Measurements from ENCODE around the gene LGR4.
A peak's percentile ranks its signal among the peaks of the same experiment; 100 is the strongest.

Gene LGR4

GRCh38 chr11:27482793-27483192, 10.2 kb upstream of the LGR4 start:
- no peak for DNase-seq

GRCh38 chr11:27481992-27482391, 9.4 kb upstream of the LGR4 start:
- no peak for DNase-seq

DNA sequence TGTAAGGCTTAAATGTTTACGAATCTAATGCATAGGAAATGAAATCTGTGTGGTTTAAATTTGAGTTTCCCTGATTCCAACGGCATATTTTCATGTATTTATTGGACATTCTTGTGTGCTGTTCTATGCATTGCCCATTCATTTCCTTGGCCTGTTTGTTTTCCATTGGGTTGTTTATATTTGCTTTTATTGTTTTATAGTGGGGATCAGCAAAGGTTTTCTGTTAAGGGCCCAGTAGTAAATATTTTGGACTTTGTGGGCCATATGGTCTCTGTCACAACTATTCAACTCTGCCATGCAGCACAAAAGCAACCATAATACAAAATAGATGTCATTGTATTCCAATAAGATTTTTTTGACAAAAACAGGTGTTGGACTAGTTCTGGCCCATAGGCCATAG, 5.2 kb upstream of the LGR4 start:
- DNase-seq: no peak

- DNase-seq: no peak
Observed at GRCh38 chr11:27477243-27477642, 4.7 kb upstream of the LGR4 start.

DNA sequence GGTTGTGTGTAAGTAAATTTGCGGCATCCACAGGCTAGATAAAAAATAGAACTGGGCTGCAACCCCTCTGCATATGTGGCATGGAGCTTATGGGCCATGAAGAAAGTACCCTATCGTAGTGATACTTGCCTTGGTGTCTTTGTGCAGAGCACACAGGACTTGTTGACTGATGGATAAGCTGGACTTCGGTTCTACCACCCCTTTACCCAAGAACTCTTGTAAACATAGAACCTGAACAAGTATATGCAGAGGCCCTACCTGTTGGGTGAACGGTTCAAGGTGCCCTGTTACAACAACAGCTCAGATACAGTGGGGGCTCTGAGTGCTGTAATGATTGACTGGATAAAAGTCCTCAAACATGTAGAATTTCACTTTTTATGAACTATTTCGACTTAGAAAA, 3.0 kb upstream of the LGR4 start:
- DNase-seq: no peak

DNA sequence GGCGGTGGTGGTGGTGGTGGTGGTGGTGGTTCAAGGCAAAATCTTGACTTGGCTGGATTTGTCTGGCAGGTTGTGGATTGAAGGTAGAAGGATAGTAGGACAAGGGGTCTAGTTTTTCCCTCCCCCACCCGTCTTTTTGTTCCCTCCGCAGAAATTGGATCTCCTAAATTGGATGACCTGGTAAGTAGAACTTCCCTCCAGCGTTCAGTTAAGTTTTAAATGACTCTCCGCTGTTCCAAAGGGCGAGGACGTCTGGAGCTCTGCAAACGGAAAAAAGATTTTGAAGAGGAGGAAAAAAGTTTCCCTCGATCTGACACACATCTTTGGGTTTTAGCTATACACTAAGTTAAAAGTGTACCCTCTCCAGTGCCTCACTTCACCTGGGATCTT, 422 bp upstream of the LGR4 start:
- DNase-seq: no peak

DNA sequence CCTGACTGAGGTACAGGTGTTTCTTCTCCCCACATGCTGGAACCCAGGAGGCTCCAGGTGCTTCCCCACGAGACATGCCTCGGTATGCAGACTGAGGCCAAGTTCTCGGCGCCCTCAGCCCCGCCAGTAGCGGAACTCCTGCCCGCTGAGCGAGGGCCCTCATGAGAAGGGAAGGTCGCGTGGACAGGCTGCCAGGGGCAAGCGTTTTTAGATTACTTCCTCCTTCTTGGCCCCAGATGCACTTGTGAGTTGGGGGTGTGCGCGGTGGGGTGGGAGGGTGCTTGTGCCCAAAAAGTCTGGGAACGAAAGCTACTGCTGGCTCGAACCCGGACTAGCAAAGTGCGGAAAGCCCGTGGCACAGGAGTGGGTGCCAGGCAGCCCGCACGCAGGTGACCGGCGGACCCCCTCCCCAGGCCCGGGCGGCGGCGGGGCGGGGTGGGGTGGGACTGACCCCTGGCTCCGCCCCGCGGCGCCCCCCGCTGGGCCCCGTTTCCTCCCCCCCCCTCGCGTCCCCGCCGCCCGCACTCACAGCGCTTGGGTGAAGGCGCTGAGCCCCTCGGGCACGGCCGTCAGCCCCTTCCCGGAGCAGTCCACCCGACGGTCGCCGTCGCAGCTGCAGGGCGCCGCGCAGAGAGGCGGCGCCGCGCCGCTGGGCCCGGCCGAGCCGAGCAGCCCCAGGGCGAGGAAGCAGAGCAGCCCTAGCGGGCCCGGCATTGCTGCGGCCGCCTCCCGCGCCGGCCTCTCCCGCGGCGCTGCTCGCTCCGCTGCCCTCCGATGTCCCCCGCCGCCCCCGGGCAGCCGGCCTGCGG, 797 bp downstream of the LGR4 start:
- peak; percentile 81 for DNase-seq

- DNase-seq: peak; percentile 75
Observed at GRCh38 chr11:27470826-27471588, 1.6 kb downstream of the LGR4 start.

DNA sequence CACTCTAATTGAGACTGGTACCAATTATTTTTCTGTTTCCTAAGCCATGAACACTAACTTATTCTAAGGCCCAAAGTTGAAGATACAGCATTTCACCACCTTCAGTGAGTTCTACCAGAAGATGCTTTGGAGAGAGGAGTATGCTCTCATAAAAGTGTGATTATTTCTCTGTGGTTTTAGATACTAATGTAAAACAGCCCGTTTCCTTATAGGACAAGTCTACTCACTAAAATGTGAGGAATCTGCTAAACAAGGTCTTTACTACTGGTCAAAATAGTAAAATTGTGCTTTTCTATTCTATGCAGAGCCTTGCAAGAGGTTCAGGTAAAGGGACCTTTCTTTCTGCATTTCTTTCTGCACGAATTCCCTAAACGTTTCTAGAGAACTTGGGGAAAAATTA, 2.4 kb downstream of the LGR4 start:
- DNase-seq: peak; percentile 58

DNA sequence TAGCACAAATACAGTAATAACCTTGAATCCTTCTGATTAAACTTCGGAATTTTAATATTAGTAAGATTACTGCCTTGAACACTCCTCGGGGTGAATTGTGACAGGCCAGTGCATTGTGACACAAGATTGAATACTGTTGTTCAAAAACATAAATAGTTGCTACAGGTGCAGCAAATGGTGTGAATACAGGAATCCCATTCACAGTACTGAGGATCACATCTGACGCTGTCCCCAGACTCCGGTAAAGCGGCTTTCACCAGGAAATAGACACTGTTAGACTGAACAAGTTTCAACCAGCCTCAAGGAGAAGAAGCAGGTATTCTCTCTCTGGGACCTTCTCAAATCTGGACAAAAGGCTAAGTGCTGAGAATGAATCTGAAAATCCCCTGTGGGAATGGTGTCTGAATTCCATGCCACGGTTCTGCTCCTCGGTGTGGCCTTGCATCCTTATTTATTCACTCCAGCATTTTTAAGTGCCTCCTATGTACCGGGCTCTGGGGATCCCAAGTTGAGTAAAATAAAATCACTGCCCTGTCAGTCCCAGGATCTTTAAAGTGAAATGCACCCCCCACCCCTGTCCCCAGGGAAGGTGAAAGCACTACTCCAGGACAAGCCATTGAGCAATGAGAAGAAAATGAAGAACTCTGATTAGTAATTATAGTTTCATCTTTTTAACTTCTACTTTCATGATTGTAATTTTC, 3.4 kb downstream of the LGR4 start:
- peak; percentile 74 for DNase-seq

DNA sequence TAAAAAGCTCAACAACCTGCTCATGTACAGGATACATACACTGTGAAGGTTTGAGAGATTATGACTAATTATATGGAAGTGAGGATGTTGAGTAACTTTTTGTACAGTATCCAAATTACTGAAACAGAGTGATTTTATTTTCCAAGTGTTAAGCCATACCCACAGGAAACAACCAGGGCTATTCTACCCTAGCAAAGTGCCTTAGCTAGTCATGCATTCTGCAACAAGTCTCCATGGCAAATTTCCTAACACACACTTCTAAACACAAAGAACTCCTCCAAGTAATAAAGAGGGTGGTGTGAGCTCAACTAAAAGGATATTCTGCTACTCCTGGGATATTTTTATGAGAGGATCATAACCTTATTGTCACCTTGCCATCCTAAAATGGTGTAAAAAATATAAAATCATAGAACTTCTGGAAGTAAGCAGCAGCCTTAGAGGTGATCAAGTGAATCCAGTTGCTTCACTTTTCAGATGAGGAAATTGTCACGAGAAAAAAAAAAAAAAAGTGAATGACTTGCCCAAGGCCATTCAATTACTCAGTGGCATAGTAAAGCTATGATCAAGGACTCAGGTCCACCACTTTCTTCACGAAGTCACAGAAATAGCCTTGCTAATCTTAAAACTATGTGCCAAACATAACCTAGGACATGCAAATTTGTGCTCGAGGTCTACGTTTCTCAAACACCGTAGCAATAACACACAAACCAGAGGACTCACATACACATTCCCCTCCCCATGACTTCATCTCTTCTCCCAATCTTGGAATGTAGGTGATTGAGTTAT, 4.2 kb downstream of the LGR4 start:
- peak; percentile 58 for DNase-seq

- no peak for DNase-seq
Observed at GRCh38 chr11:27467181-27467913, 5.2 kb downstream of the LGR4 start.

DNA sequence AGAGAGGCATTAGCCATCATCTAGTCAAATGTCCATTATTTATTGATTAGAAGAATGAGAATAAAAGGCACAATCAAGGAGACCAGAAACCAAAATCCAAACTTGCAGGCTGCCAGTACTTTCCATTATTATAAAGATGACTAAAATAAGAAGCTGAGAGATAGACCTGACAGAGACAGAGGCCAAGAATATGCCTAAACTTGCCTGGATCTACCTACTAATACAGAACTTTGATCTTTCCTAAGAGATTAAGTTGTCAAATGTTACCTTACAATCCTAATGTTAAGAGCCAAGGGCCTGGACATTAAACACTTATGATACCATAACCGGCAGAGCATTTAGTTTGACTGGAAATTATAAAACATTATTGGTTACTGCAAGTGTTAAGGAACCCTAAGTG, 6.2 kb downstream of the LGR4 start:
- DNase-seq: no peak

DNA sequence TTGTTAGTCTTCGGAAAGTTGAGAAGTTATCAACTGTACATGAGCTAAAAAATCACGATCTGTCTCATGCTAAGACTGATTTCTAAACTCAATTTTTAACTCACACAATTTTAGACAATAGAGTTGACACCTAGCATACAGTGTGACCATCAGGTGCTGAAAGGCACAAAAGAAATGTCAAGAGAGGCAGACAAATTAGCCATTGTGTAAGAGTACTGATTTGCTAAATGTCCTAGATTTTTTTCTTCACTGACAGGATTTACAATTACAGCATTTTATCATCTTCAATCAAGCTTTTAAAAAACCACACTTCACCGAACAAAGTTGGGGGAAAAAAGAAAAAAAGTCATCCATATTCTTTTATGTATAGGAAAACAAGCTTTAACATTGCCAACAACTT, 7.0 kb downstream of the LGR4 start:
- DNase-seq: no peak

DNA sequence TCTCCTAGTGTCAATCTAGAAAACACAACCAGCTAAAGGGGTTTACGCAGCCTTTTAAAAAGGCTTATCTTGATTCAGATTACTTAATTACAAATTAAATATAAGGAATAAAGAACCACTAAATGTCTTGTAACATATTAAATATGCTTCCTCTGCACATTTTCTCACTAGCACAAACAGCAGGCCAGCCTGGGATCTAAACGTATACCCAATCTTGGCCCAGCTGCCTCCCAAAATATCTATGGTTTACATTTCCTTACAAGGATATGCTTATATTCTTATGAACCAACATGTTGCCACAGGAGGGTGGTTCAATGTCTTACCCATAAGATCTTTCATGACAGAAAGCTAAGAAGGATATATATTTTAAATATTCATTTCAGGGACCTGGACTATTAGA, 7.7 kb downstream of the LGR4 start:
- DNase-seq: no peak

- DNase-seq: no peak
Observed at GRCh38 chr11:27464289-27464696, 8.3 kb downstream of the LGR4 start.

DNA sequence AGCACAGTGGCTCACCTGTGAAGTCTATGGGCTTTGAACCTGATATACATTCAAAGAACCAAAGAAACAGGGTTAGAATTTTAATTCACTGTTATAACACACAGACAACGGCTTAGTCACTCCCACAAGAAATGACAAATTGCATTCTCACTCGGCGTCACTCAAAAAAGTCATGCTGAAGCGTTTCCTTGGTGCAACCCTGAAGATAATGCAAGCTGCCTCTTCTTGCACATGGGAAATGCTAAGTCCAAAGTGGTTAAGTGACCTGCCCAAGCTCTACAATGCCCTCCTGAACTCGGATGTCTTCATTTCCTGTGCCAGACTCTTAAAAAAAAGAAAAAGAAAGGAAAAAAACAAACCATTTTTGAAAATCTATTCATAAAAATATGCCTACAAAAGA, 10.0 kb downstream of the LGR4 start:
- DNase-seq: no peak

- DNase-seq: peak; percentile 80
Observed at GRCh38 chr11:27460158-27460978, 12.2 kb downstream of the LGR4 start.

DNA sequence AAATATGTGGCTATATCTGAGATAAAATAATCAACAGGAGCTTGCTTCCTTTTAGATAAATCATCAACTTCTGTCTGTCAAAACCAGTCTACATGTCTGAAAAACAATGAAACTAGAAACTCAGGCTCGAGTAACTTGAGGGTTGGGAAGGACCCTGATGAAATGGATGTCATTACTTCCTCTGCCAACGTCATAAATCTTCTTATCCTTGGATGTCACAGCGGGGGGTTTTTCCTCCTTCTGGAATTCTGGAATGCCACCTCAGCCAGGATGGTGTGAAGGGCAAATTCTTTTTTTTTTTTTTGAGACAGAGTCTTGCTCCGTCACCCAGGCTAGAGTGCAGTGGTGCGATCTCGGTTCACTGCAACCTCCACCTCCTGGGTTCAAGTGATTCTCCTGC, 13.4 kb downstream of the LGR4 start:
- no peak for DNase-seq

DNA sequence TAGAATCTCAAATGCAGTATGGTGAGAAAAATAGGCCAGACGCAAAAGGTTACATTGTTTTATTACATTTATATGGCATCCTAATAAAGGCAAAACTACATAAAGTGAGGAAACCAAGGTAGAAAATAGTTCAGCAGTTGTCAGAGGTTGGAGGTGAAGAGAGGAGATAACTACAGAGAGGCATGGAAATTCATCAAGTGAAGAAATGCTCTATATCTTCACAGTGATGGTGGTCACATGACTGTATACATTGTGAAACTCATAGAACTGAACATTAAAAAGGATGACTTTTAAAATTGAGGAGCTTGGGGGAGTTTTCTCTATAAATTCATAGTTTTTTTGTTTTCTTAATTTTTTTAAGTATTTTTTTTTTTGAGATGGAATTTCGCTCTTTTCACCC, 14.4 kb downstream of the LGR4 start:
- DNase-seq: no peak

DNA sequence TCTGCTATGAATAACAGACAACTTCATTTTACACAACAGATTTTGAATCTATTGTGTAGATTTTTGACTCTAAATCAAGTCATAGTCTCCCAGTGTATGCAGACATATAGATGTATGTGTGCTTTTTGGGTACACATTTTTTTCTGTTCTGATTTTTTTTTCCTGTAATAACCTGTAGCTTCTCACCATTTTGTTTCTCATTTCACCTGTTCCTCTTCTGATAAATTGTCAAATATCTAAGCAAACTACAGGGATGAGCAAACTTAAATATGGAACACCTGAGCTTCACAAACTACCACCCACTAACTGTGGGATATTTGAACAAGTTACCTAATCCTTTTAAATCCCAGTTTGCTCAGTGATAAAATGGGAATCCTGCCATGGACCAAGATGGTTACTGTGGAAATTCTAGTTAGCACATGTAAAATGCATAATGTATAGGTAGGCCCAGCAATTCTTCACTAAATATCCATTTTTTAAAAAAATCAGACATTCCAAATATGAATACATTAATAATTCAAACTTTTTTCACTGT, 15.7 kb downstream of the LGR4 start:
- no peak for DNase-seq

Data from eye (tissue), 1 donor.